ENCODE data around the gene KMT2C. TPM values are rescaled to one million over a fixed set of nuclear protein-coding genes. Genes with fewer than 3 reads are reported as not detected.
A peak's percentile ranks its signal among the peaks of the same experiment; 100 is the strongest.
"Not testable (repeated sequence)": the region's sequence is repeated elsewhere in the genome, so short reads cannot be mapped to it uniquely, and the experiment has no call there.

KMT2C gene
- total RNA-seq, 2 donors from 2014 or later: 71.2 to 105 TPM

GRCh38 chr7:152351747-152352146 lies 84.1 kb downstream of the KMT2C start:
- not testable (repeated sequence) for H3K9me3 Mint-ChIP-seq; DNase-seq (ENCODE audit: low spot score); H3K4me3 Mint-ChIP-seq; ATAC-seq; H3K27me3 Mint-ChIP-seq; H3K27ac Mint-ChIP-seq
- H3K36me3 Mint-ChIP-seq: peaks cover 23% of the 10 kb centered on the region
- H3K4me1 Mint-ChIP-seq (ENCODE audit: low read depth in 2 of 2): peaks cover 18 to 26% of the 10 kb centered on the region in 2 donors

- H3K36me3 Mint-ChIP-seq: peaks cover 23% of the 10 kb centered on the region
Observed at GRCh38 chr7:152351168-152351567, 84.6 kb downstream of the KMT2C start.

GRCh38 chr7:152347888-152348287 lies 87.9 kb downstream of the KMT2C start:
- Mint-ChIP-seq H3K4me3 (no peak overlapping the region), H3K4me1 (ENCODE audit: low read depth in 2 of 2) (peaks cover 18 to 25% of the 10 kb centered on the region in 2 donors), H3K36me3 (peaks cover 5% of the 10 kb centered on the region), H3K27me3 (no peaks in the 10 kb centered on the region), H3K27ac (no peak overlapping the region), H3K9me3 (no peaks in the 10 kb centered on the region)
- DNase-seq (ENCODE audit: low spot score) (no peak), ATAC-seq (no peak)

More at GRCh38 chr7:152351168-152351567, 84.6 kb downstream of the KMT2C start:
- no peak for DNase-seq (ENCODE audit: low spot score)
- ATAC-seq: no peak
- H3K4me3 Mint-ChIP-seq: no peak overlapping the region
- H3K27me3 Mint-ChIP-seq: no peaks in the 10 kb centered on the region
- no peak overlapping the region for H3K27ac Mint-ChIP-seq
- H3K9me3 Mint-ChIP-seq: no peaks in the 10 kb centered on the region
- peaks cover 18 to 27% of the 10 kb centered on the region in 2 donors for H3K4me1 Mint-ChIP-seq (ENCODE audit: low read depth in 2 of 2)

GRCh38 chr7:152344253-152344652 lies 91.5 kb downstream of the KMT2C start:
- peaks cover 30 to 32% of the 10 kb centered on the region in 2 donors for H3K4me1 Mint-ChIP-seq (ENCODE audit: low read depth in 2 of 2)
- peak; percentile 92 to 93 for ATAC-seq
- H3K4me3 Mint-ChIP-seq: peak overlapping the region; percentile 68
- peak overlapping the region; percentile 66 to 78 for H3K27ac Mint-ChIP-seq
- no peaks in the 10 kb centered on the region for H3K9me3 Mint-ChIP-seq
- no peak for DNase-seq (ENCODE audit: low spot score)
- H3K36me3 Mint-ChIP-seq: no peaks in the 10 kb centered on the region
- H3K27me3 Mint-ChIP-seq: no peaks in the 10 kb centered on the region

- Mint-ChIP-seq H3K9me3 (no peaks in the 10 kb centered on the region), H3K36me3 (no peaks in the 10 kb centered on the region), H3K27ac (peak overlapping the region in 1 of 2 donors; percentile 35), H3K4me3 (no peak overlapping the region), H3K27me3 (no peaks in the 10 kb centered on the region), H3K4me1 (ENCODE audit: low read depth in 2 of 2) (peaks cover 30 to 32% of the 10 kb centered on the region in 2 donors)
- no peak for DNase-seq (ENCODE audit: low spot score)
- ATAC-seq: no peak
Observed at GRCh38 chr7:152342796-152343195, 93.0 kb downstream of the KMT2C start.

- Mint-ChIP-seq H3K27me3 (no peaks in the 10 kb centered on the region), H3K4me3 (no peak overlapping the region), H3K36me3 (no peaks in the 10 kb centered on the region), H3K4me1 (ENCODE audit: low read depth in 2 of 2) (peaks cover 31 to 36% of the 10 kb centered on the region in 2 donors), H3K9me3 (no peaks in the 10 kb centered on the region), H3K27ac (no peak overlapping the region)
- no peak for ATAC-seq
- no peak for DNase-seq (ENCODE audit: low spot score)
Observed at GRCh38 chr7:152341914-152342236, 93.9 kb downstream of the KMT2C start.

GRCh38 chr7:152341039-152341913 lies 94.5 kb downstream of the KMT2C start:
- ATAC-seq (no peak), DNase-seq (ENCODE audit: low spot score) (no peak)
- no peaks in the 10 kb centered on the region for H3K9me3 Mint-ChIP-seq
- H3K27ac Mint-ChIP-seq: no peak overlapping the region
- no peaks in the 10 kb centered on the region for H3K36me3 Mint-ChIP-seq
- no peaks in the 10 kb centered on the region for H3K27me3 Mint-ChIP-seq
- peaks cover 36 to 42% of the 10 kb centered on the region in 2 donors for H3K4me1 Mint-ChIP-seq (ENCODE audit: low read depth in 2 of 2)
- H3K4me3 Mint-ChIP-seq: no peak overlapping the region

GRCh38 chr7:152340161-152340560 lies 95.6 kb downstream of the KMT2C start:
- Mint-ChIP-seq H3K27me3 (no peaks in the 10 kb centered on the region), H3K27ac (peak overlapping the region in 1 of 2 donors; percentile 68), H3K4me3 (no peak overlapping the region), H3K4me1 (ENCODE audit: low read depth in 2 of 2) (peaks cover 45 to 54% of the 10 kb centered on the region in 2 donors), H3K36me3 (no peaks in the 10 kb centered on the region), H3K9me3 (no peaks in the 10 kb centered on the region)
- no peak for ATAC-seq
- no peak for DNase-seq (ENCODE audit: low spot score)

- no peak for ATAC-seq
Observed at GRCh38 chr7:152338561-152338960, 97.2 kb downstream of the KMT2C start.

GRCh38 chr7:152336754-152337368 lies 98.9 kb downstream of the KMT2C start:
- peaks cover 41 to 52% of the 10 kb centered on the region in 2 donors for H3K4me1 Mint-ChIP-seq (ENCODE audit: low read depth in 2 of 2)
- DNase-seq (ENCODE audit: low spot score): no peak
- H3K9me3 Mint-ChIP-seq: no peaks in the 10 kb centered on the region
- ATAC-seq: peak; percentile 77
- H3K27me3 Mint-ChIP-seq: no peaks in the 10 kb centered on the region
- H3K27ac Mint-ChIP-seq: peak overlapping the region; percentile 71 to 88
- peak overlapping the region; percentile 79 for H3K4me3 Mint-ChIP-seq
- no peaks in the 10 kb centered on the region for H3K36me3 Mint-ChIP-seq

More at GRCh38 chr7:152338561-152338960, 97.2 kb downstream of the KMT2C start:
- H3K9me3 Mint-ChIP-seq: no peaks in the 10 kb centered on the region
- H3K36me3 Mint-ChIP-seq: no peaks in the 10 kb centered on the region
- H3K4me3 Mint-ChIP-seq: no peak overlapping the region
- H3K4me1 Mint-ChIP-seq (ENCODE audit: low read depth in 2 of 2): peaks cover 39 to 48% of the 10 kb centered on the region in 2 donors
- H3K27ac Mint-ChIP-seq: no peak overlapping the region
- H3K27me3 Mint-ChIP-seq: no peaks in the 10 kb centered on the region
- no peak for DNase-seq (ENCODE audit: low spot score)

GRCh38 chr7:152335900-152336571 lies 99.8 kb downstream of the KMT2C start:
- ATAC-seq (peak; percentile 65 to 79), DNase-seq (ENCODE audit: low spot score) (no peak)
- peak overlapping the region; percentile 71 to 88 for H3K27ac Mint-ChIP-seq
- H3K9me3 Mint-ChIP-seq: no peaks in the 10 kb centered on the region
- no peaks in the 10 kb centered on the region for H3K27me3 Mint-ChIP-seq
- H3K4me3 Mint-ChIP-seq: peak overlapping the region; percentile 79
- no peaks in the 10 kb centered on the region for H3K36me3 Mint-ChIP-seq
- H3K4me1 Mint-ChIP-seq (ENCODE audit: low read depth in 2 of 2): peaks cover 41 to 48% of the 10 kb centered on the region in 2 donors

- no peak overlapping the region for H3K4me3 Mint-ChIP-seq
- H3K9me3 Mint-ChIP-seq: no peaks in the 10 kb centered on the region
- peaks cover 42 to 59% of the 10 kb centered on the region in 2 donors for H3K4me1 Mint-ChIP-seq (ENCODE audit: low read depth in 2 of 2)
- peaks cover 10% of the 10 kb centered on the region for H3K36me3 Mint-ChIP-seq
- H3K27ac Mint-ChIP-seq: no peak overlapping the region
- DNase-seq (ENCODE audit: low spot score): no peak
- no peaks in the 10 kb centered on the region for H3K27me3 Mint-ChIP-seq
- ATAC-seq: no peak
Observed at GRCh38 chr7:152333134-152333533, 102.7 kb downstream of the KMT2C start.

GRCh38 chr7:152330827-152331226 lies 105.0 kb downstream of the KMT2C start:
- peak overlapping the region in 1 of 2 donors; percentile 4 for H3K27ac Mint-ChIP-seq
- no peaks in the 10 kb centered on the region for H3K9me3 Mint-ChIP-seq
- H3K27me3 Mint-ChIP-seq: no peaks in the 10 kb centered on the region
- no peak for DNase-seq (ENCODE audit: low spot score)
- ATAC-seq: no peak
- peaks cover 26 to 44% of the 10 kb centered on the region in 2 donors for H3K4me1 Mint-ChIP-seq (ENCODE audit: low read depth in 2 of 2)
- H3K4me3 Mint-ChIP-seq: no peak overlapping the region
- H3K36me3 Mint-ChIP-seq: peaks cover 10% of the 10 kb centered on the region

GRCh38 chr7:152329469-152329868 lies 106.3 kb downstream of the KMT2C start:
- peak overlapping the region in 1 of 2 donors; percentile 0 for H3K27ac Mint-ChIP-seq
- no peak overlapping the region for H3K4me3 Mint-ChIP-seq
- no peaks in the 10 kb centered on the region for H3K9me3 Mint-ChIP-seq
- no peak for ATAC-seq
- DNase-seq (ENCODE audit: low spot score): no peak
- peaks cover 19 to 33% of the 10 kb centered on the region in 2 donors for H3K4me1 Mint-ChIP-seq (ENCODE audit: low read depth in 2 of 2)
- peaks cover 10% of the 10 kb centered on the region for H3K36me3 Mint-ChIP-seq
- no peaks in the 10 kb centered on the region for H3K27me3 Mint-ChIP-seq
